ENCODE measurements around the gene DPH2. TPM values are rescaled to one million over a fixed set of nuclear protein-coding genes. Genes with fewer than 3 reads are reported as not detected.
A peak's percentile ranks its signal among the peaks of the same experiment; 100 is the strongest.

DPH2 gene
- total and polyA plus RNA-seq, 10 of the 15 experiments (the other 5 are each of a cell fraction or from before 2014, with no cell fraction given): 13.1 to 82.9 (median 52.0) TPM

- peak; percentile 94 for TF ChIP-seq REST (IDR thresholded peaks at IDR 0.05; ENCODE audit: low read depth, low read length)
- TF ChIP-seq STAT3 (IDR thresholded peaks at IDR 0.05; ENCODE audit: low read depth, low read length): no peak
- CTCF ChIA-PET: interaction anchor here (0.8 to 1.1 kb wide), 2 partner anchors 79 to 99 kb away, joined by 3 read pairs; no protein-coding TSS in a partner anchor
- in situ Hi-C loops (cut with MboI): no loop called here
Observed at GRCh38 chr1:43968348-43968948, 1.4 kb upstream of the DPH2 start.

More at GRCh38 chr1:43968348-43968948, 1.4 kb upstream of the DPH2 start:
- no TSS peak for BruUV-seq (replicated peaks)
- no peaks in the 10 kb centered on the region for H3K27me3 ChIP-seq (replicated peaks in 1 of 2; ENCODE audit: control insufficient read depth in 2 of 2, insufficient read depth in 2 of 2, low read length in 1 of 2)
- H3K4me3 ChIP-seq: no peak overlapping the region
- WGBS (ENCODE audit: insufficient coverage, insufficient replicate concordance, low lambda C conversion rate, missing lambda C conversion rate): 88% methylated on average over 6 of the region's 6 CpGs
- DNase-seq (ENCODE audit: low read depth, low spot score): no peak
- peaks cover 10% of the 10 kb centered on the region; the same call in 1 of the 2 replicates for H3K4me1 ChIP-seq (ENCODE audit: control insufficient read depth, insufficient read depth, low read length)
- peaks cover 16% of the 10 kb centered on the region for H3K79me2 ChIP-seq (ENCODE audit: control insufficient read depth, insufficient read depth, low read length)
- ChIA-PET RAD21 (ENCODE audit: unreplicated experiment) (no interaction called here), POLR2A (interaction anchor here (0.5 kb wide), 1 partner anchor 601 kb away, joined by 5 read pairs; no protein-coding TSS in a partner anchor), SMC1A (ENCODE audit: uncharacterized antibody, unreplicated experiment) (no interaction called here)
- intact Hi-C loops (cut with micrococcal nuclease; ENCODE audit: unreplicated experiment): no loop called here
- H3K27ac ChIP-seq (ENCODE audit: control insufficient read depth, insufficient read depth): no peak overlapping the region
- FAIRE-seq: no peak
- no peak for ATAC-seq
- peaks cover 8 to 11% of the 10 kb centered on the region in 2 experiments; a peak in 3 of 4 replicates for H3K36me3 ChIP-seq (ENCODE audit: control insufficient read depth in 2 of 2, insufficient read depth in 2 of 2, low read length in 1 of 2)
- no peaks in the 10 kb centered on the region for H3K9me3 ChIP-seq (replicated peaks; ENCODE audit: control insufficient read depth, insufficient read depth, low read length)
- no peak overlapping the region for H2AFZ ChIP-seq (ENCODE audit: control insufficient read depth, low read depth, low read length)
- H3K9ac ChIP-seq (ENCODE audit: control insufficient read depth, insufficient read depth, low read length): no peak overlapping the region
- H3K4me2 ChIP-seq (ENCODE audit: control insufficient read depth, insufficient read depth): no peak overlapping the region
- no peaks in the 10 kb centered on the region for H4K20me1 ChIP-seq (ENCODE audit: control insufficient read depth, insufficient read depth)

Data from GM12878 (cell line).